Transverse colon (tissue), 3 donors: ENCODE data around the gene TRPM2.

Experiments used
- POLR2A ChIP-seq: fragments of 450-650 bp; IDR thresholded peaks from one replicate; pipeline ENCODE4 v1.6.1; 2016; ENCODE audit warnings: antibody characterized with exemption, mild to moderate bottlenecking, moderate library complexity
- TF ChIP-seq, protein P1 (sequence below), 5 experiments: fragments of 200-600 bp in 3 of 5; fragments of 450-650 bp in 2 of 5; sonication (generic) in 3 of 5; IDR thresholded peaks; 1 replicate in 2 of 5; 2 replicates in 3 of 5; pipeline ENCODE4 v1.5.1; 2016 to 2017; ENCODE audit warnings: antibody characterized with exemption in 5 of 5, inconsistent platforms in 3 of 5, mild to moderate bottlenecking in 2 of 5, moderate library complexity in 1 of 5

DNA sequence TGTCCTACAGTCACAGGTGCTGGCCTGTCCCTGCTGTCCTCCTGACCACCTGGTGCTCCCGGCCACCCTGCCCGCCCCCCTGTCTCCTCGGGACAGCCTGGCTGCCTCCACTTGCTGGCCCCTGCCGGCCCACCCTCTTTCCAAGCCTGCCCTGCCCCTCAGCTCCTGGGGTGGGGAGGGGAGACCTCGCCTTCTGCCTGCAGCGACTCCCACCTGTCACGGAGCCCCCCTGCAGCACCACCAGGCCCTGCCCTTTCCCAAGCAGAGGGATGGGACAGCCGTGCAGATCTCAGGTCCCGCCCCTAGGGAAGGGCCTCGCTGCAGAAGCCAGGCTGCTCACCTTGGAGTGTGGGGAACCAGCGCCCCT lies 109.4 kb downstream of the TRPM2 start:
- TF ChIP-seq, protein P1, sequence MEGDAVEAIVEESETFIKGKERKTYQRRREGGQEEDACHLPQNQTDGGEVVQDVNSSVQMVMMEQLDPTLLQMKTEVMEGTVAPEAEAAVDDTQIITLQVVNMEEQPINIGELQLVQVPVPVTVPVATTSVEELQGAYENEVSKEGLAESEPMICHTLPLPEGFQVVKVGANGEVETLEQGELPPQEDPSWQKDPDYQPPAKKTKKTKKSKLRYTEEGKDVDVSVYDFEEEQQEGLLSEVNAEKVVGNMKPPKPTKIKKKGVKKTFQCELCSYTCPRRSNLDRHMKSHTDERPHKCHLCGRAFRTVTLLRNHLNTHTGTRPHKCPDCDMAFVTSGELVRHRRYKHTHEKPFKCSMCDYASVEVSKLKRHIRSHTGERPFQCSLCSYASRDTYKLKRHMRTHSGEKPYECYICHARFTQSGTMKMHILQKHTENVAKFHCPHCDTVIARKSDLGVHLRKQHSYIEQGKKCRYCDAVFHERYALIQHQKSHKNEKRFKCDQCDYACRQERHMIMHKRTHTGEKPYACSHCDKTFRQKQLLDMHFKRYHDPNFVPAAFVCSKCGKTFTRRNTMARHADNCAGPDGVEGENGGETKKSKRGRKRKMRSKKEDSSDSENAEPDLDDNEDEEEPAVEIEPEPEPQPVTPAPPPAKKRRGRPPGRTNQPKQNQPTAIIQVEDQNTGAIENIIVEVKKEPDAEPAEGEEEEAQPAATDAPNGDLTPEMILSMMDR (IDR thresholded peaks at IDR 0.05), result no peak
- TF ChIP-seq POLR2A, result no peak
